ENCODE results near the gene POU6F1. TPM values are rescaled to one million over a fixed set of nuclear protein-coding genes. Genes with fewer than 3 reads are reported as not detected.

The POU6F1 gene
- total and polyA plus RNA-seq, 10 of the 15 experiments (the other 5 are each of a cell fraction or from before 2014, with no cell fraction given) = 0.26 to 4.2 (median 1.2) TPM

- TF ChIP-seq CUX1 (IDR thresholded peaks at IDR 0.05; ENCODE audit: insufficient replicate concordance, low read depth, low read length) = no peak
- peak; percentile 27; the same call in 1 of the 2 replicates for TF ChIP-seq HDGF (IDR thresholded peaks at IDR 0.05)
- TF ChIP-seq ZBTB4 (CRISPR knock-in tag; IDR thresholded peaks at IDR 0.05) = no peak
- TF ChIP-seq SREBF1 (IDR thresholded peaks at IDR 0.05; ENCODE audit: low read length) = no peak
- no peak for TF ChIP-seq SPI1 (IDR thresholded peaks at IDR 0.05; ENCODE audit: borderline replicate concordance, insufficient read depth, low read depth, low read length)
- TF ChIP-seq JUNB (IDR thresholded peaks at IDR 0.05) = no peak
- TF ChIP-seq ATF2 (IDR thresholded peaks at IDR 0.05; ENCODE audit: low read length) = no peak
- peak; percentile 93 for TF ChIP-seq POLR2A (IDR thresholded peaks at IDR 0.05; ENCODE audit: low read depth, low read length)
- peak; percentile 59 for TF ChIP-seq RELA (IDR thresholded peaks at IDR 0.05; ENCODE audit: borderline replicate concordance, partially characterized antibody)
- no peak for TF ChIP-seq MTA2 (IDR thresholded peaks at IDR 0.05; ENCODE audit: low read depth)
- TF ChIP-seq SRF (IDR thresholded peaks at IDR 0.05; ENCODE audit: low read depth in 2 of 2, low read length in 2 of 2) = no peak
- TF ChIP-seq, protein P1, sequence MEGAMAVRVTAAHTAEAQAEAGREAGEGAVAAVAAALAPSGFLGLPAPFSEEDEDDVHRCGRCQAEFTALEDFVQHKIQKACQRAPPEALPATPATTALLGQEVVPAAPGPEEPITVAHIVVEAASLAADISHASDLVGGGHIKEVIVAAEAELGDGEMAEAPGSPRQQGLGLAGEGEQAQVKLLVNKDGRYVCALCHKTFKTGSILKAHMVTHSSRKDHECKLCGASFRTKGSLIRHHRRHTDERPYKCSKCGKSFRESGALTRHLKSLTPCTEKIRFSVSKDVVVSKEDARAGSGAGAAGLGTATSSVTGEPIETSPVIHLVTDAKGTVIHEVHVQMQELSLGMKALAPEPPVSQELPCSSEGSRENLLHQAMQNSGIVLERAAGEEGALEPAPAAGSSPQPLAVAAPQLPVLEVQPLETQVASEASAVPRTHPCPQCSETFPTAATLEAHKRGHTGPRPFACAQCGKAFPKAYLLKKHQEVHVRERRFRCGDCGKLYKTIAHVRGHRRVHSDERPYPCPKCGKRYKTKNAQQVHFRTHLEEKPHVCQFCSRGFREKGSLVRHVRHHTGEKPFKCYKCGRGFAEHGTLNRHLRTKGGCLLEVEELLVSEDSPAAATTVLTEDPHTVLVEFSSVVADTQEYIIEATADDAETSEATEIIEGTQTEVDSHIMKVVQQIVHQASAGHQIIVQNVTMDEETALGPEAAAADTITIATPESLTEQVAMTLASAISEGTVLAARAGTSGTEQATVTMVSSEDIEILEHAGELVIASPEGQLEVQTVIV (IDR thresholded peaks at IDR 0.05; ENCODE audit: borderline replicate concordance, partially characterized antibody) = peak; percentile 93
- TF ChIP-seq NFYB (IDR thresholded peaks at IDR 0.05; ENCODE audit: insufficient read depth, low read depth, low read length) = peak; percentile 100
- TF ChIP-seq NBN (IDR thresholded peaks at IDR 0.05) = peak; percentile 90
- TF ChIP-seq SIX5 (IDR thresholded peaks at IDR 0.05; ENCODE audit: low read depth, low read length, severe bottlenecking) = peak; percentile 28
- TF ChIP-seq MYB (IDR thresholded peaks at IDR 0.05; ENCODE audit: borderline replicate concordance, low read depth, low read length) = 0 out of 2 replicates have a peak, but pooled peaks have one; percentile 42
- no peak for TF ChIP-seq KDM1A (IDR thresholded peaks at IDR 0.05; ENCODE audit: borderline replicate concordance)
- TF ChIP-seq JUND (IDR thresholded peaks at IDR 0.05; ENCODE audit: low read depth, low read length) = no peak
These were observed 20.9 kb upstream of the POU6F1 start, which contains the start of gene DAZAP2 (continued) for GRCh38 chr12:51238510-51239334.
